Mucosa of gallbladder (tissue), 1 donor: ENCODE data around the gene PLA1A. TPM values are rescaled to one million over a fixed set of nuclear protein-coding genes. Genes with fewer than 3 reads are reported as not detected.
"Not testable (repeated sequence)": the region's sequence is repeated elsewhere in the genome, so short reads cannot be mapped to it uniquely, and the experiment has no call there.

Experiments
- DNase-seq: peaks from one replicate; pipeline ENCODE4 v3.0.0-alpha.2; 2020; ENCODE audit warnings: low spot score
- total RNA-seq: library from RNA; stranded (reverse); gene quantifications from one replicate; pipeline ENCODE4 v1.2.1, GENCODE V29; 2021
- donor health status: DM: no; HTN: no; CAD: no.

Gene PLA1A
- total RNA-seq, 1 donor from 2014 or later, result 1.6 TPM

DNA sequence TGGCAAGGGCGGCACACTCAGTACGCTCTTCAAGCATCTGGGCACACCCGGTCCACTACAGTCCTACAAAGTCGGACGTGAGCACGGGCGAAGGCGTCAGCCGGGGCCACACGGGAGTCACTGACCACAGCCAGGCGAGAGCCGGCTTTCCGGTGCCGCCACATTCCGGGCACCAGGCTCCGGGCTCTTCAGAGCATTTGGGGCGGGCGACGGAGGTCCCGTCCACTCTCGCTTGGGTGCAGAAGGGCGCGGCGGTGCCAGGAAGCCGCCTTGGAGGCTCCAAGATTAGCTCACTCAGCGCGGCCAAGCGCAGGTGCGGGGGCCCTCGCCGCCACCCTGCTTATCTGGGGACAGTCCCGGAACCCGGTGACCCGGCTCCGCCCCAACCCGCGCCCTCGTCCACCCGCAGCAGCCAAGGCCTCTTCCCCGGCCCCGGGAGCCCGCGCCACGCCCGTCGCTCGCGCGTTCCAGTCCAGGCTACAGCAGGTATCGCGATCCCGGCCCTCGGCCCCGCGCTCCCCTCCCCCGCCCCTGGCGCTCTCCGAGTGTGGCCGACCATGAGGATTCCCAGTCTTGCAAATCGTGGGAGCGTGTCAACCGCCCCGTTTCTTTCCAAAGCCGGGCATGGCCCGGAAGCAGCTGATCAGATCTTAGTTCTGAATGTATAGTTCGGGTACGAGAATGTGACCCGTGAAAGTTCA, 18.2 kb upstream of the PLA1A start, which contains the start of gene ADPRH:
ADPRH (plus strand) TSS at position 127 of the 701 bp plus-strand sequence. CDS start 2,678 bp downstream, outside the sequence.
- DNase-seq, result peak; percentile 72

- no peak for DNase-seq
Observed at GRCh38 chr3:119580067-119580760, 17.5 kb upstream of the PLA1A start.

DNA sequence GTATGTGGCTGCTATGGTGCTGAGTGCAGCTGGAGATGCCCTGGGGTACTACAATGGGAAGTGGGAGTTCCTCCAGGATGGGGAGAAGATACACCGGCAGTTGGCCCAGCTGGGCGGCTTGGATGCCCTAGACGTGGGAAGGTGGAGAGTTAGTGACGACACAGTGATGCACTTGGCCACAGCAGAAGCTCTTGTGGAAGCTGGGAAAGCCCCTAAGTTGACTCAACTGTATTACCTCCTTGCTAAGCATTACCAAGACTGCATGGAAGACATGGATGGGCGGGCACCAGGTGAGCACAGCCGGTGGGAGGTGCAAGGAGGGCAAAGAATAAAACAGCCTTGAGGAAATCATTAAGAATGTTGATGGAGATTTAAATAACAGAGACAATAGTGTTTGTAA, 15.5 kb upstream of the PLA1A start:
- no peak for DNase-seq

DNA sequence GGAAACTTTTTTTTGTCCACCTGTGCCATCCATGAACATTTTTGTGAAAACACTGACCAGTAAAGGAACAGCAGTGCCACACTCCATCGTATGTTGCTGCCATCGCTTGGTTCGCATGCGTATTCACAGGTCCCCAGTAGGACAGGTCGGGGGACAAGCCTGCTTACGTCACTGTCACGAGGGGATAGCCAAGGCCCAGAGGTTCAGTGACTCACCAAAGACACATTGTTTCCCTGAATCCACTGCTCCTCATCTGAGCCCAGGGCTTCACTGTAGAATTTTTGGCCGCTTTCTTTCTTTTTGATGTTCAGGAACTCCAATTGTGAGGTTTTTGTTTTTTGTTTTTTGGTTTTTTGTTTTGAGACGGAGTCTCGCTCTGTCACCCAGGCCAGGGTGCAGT, 12.5 kb upstream of the PLA1A start:
- no peak for DNase-seq

DNA sequence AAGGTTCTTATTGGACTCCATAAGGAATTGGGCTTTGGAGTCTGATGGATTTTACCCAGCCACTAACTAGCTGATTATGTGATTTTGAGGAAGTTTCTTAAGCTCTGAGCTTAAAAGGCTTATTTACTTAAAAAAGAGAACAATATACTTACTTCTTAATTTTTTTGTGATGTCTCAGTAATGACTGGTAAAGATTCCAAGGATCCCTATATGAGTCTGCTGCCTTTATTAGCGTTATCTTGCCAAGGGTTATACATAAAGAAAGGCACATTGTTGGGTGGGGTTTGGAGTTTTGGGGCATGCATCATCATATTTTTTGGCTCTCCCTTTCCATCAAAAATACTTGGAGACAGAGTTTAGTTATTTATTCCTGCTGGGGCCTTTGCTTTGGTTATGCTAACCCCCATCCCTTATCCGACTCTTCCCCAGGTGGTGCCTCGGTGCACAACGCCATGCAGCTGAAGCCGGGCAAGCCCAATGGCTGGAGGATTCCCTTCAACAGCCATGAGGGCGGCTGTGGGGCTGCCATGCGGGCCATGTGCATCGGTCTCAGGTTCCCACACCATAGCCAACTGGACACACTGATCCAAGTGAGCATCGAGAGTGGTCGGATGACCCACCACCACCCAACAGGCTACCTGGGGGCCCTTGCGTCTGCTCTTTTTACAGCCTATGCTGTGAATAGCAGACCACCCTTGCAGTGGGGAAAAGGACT, 11.7 kb upstream of the PLA1A start:
- no peak for DNase-seq

- no peak for DNase-seq
Observed at GRCh38 chr3:119586733-119587172, 10.9 kb upstream of the PLA1A start.

GRCh38 chr3:119588112-119588511, 9.6 kb upstream of the PLA1A start:
- DNase-seq, result peak; percentile 61

DNA sequence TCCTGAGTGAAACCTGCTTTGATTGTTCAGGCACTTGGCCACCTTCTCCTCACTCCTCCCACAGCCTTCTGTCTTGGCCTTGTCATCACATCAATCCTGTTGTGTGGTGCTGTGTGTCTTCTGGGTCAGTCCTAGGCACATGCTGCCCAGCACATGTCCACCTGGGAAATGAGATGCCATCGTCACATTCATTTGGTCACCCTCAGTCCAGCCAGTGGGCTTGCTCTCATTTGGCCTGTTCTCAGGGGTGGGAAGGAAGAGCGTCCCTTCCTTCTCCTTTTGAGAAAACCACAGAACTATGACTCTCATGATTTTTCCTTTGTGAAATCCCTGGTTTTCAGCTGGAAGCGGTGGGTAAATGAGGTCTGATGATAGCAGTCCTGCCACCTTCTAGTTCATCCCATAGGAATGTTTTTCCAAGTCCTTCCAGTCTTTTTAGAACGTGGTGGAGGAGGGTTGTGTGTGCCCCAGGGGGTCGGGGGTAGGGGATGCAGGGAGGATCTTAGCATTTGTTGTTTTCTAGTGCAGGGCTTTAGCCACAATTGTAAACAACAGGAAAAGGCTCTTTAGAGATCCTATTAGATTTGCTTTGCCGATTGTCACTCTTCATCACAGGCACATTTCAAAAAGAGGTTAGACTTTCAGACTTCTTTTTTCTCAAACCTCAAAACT, 8.4 kb upstream of the PLA1A start:
- no peak for DNase-seq

DNA sequence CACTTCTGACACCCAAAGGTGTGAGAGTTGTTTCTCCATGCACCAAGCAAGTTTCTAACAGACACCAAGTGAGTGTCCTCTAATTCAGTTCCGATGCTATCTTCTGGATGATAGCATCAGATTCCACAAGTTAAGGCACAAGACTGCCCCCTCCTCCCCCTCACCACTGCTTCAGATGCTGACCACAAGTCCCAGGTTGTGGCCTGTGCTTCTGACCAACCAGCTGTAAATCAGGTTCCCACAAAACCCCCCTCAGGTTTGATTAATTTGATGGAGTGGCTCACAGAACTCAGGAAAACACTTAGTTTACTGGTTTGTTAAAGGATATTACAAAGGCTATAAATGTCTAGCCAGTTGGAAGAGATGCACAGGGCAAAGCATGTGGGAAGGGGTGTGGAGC, 7.0 kb upstream of the PLA1A start:
- DNase-seq, result no peak

- DNase-seq, result no peak
Observed at GRCh38 chr3:119592861-119593260, 4.8 kb upstream of the PLA1A start.

DNA sequence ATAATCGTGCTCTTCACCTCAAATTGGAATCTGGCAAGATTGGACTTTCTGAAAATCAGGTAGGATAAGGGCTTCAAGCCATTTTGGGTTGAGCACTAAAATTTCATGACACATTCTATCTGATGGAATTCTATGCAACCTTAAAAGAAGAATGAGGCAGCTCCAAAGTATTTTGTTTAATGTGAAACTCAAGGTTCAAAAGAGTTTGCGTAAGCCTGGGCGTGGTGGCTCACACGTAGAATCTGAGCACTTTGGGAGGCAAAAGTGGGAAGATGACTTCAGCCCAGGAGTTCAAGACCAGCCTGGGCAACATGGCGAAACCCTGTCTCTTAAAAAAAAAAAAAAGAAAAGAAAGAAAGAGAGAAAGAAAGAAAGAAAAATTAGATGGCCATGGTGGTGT, 3.6 kb upstream of the PLA1A start:
- no peak for DNase-seq

DNA sequence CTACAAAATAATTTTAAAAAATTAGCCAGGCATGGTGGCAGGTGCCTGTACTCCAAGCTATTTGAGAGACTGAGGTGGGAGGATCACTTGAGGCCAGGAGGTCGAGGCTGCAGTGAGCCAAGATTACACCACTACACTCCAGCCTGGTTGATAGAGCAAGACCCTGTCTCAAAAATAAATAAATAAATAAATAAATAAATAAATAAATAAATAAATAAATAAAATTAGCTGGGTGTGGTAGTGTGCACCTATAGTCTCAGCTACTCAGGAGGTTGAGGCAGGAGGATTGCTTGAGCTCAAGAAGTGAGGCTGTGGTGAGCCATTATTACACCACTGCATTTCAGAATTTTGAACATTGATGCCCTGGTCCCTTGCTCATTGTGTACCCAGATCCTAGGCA, 2.8 kb upstream of the PLA1A start:
- DNase-seq, result not testable (repeated sequence)

DNA sequence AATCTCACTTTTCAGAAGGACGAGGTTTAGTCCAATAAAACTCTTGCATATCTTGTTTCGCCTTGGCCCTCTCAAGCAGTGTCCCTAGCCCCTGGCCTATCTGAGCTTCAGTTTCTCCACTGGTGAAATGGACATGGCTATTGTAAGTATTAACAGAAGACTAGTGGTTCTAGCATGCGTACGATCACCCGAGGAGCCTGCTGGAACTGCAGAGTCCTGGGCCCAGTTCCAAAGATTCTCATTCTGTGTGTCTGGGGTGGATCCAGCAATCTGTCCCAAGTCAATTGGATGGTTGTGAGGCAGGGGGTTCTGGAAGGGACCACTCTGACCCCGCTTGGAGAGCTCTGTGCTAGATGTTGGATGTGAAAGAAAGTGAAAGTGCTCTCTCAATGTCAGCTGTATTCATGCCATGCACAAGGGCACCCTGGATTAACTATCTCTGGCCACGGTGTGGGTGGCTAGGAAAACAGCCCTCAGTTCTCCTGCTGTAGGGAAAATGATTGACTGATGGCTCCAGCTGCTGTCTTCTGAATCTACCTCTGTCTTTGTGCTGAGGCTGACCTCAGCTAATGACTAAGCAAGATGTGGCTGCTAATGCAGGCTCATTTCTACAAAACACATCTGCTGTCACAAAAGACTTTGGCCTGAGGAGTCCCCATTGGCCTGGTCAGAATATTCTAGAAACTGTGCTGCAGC, 1.9 kb upstream of the PLA1A start:
- DNase-seq, result no peak

- no peak for DNase-seq
Observed at GRCh38 chr3:119596398-119596797, 1.3 kb upstream of the PLA1A start.

GRCh38 chr3:119598410-119599098, 869 bp downstream of the PLA1A start:
- DNase-seq, result no peak

- no peak for DNase-seq
Observed at GRCh38 chr3:119599558-119600174, 2.0 kb downstream of the PLA1A start.

DNA sequence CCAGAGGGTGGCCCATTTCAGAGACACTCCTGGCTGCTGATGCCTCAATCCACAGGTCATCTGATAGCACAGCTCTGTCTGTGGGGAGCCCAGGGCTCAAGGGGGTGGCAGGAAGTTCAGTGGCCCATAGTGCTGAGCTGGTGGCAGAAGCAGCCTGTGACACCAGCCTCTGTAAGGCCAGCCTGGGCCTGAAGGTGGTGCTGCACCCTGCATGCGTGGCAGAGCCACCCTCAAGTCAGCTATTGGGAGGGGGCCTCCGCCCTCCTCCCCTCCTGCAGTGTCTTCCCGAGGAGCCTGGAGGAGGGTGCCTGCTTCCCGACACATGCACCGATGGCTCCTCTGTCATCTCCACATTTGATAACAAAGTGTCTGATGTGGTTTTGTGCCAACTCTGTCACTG, 3.0 kb downstream of the PLA1A start:
- DNase-seq, result no peak

- no peak for DNase-seq
Observed at GRCh38 chr3:119601154-119601553, 3.5 kb downstream of the PLA1A start.

- no peak for DNase-seq
Observed at GRCh38 chr3:119602676-119603075, 5.0 kb downstream of the PLA1A start.

GRCh38 chr3:119604878-119605277, 7.2 kb downstream of the PLA1A start:
- no peak for DNase-seq
